H9 (cell line): Measurements from ENCODE around the gene MSL3. TPM values are rescaled to one million over a fixed set of nuclear protein-coding genes. Genes with fewer than 3 reads are reported as not detected.

ENCODE experiments used
- DNase-seq: peaks from one replicate; pipeline ENCODE4 v3.0.0-alpha.2; 2017
- H2AFZ ChIP-seq: one replicate; pipeline ENCODE4 v1.6.1; 2013; ENCODE audit warnings: mild to moderate bottlenecking, low read length, control low read depth, moderate library complexity
- H2AK5ac ChIP-seq: 2 replicates; pipeline ENCODE4 v1.6.1; 2013; ENCODE audit warnings: low read length, control low read depth, mixed read lengths; ENCODE audit not compliant: insufficient read length
- H2BK120ac ChIP-seq: one replicate; pipeline ENCODE4 v1.6.1; 2013; ENCODE audit warnings: low read depth, mild to moderate bottlenecking, low read length, control low read depth, inconsistent platforms; ENCODE audit not compliant: poor library complexity, severe bottlenecking
- H2BK12ac ChIP-seq: 2 replicates; pipeline ENCODE4 v1.6.1; 2013; ENCODE audit warnings: low read length, control low read depth, mixed read lengths, low read depth; ENCODE audit not compliant: insufficient read length
- H2BK15ac ChIP-seq: 2 replicates; pipeline ENCODE4 v1.6.1; 2013; ENCODE audit warnings: low read depth, low read length, control low read depth
- H2BK20ac ChIP-seq: one replicate; pipeline ENCODE4 v1.6.1; 2013; ENCODE audit warnings: low read depth, mild to moderate bottlenecking, low read length, control low read depth, inconsistent platforms; ENCODE audit not compliant: poor library complexity, severe bottlenecking
- H2BK5ac ChIP-seq: 2 replicates; pipeline ENCODE4 v1.6.1; 2013; ENCODE audit warnings: low read length, control low read depth, mixed read lengths; ENCODE audit not compliant: insufficient read length
- H3K14ac ChIP-seq: 2 replicates; pipeline ENCODE4 v1.6.1; 2013; ENCODE audit warnings: low read length, control low read depth; ENCODE audit not compliant: insufficient read depth
- H3K18ac ChIP-seq: 2 replicates; pipeline ENCODE4 v1.6.1; 2013; ENCODE audit warnings: low read depth, mild to moderate bottlenecking, mixed read lengths, low read length, control low read depth; ENCODE audit not compliant: insufficient read length
- H3K23ac ChIP-seq: 2 replicates; pipeline ENCODE4 v1.6.1; 2013; ENCODE audit warnings: low read length, control low read depth, mixed read lengths, low read depth; ENCODE audit not compliant: insufficient read length
- H3K23me2 ChIP-seq: 2 replicates; pipeline ENCODE4 v1.6.1; 2013; ENCODE audit warnings: low read depth, mild to moderate bottlenecking, mixed read lengths, low read length, control low read depth; ENCODE audit not compliant: insufficient read length, poor library complexity, severe bottlenecking
- H3K27ac ChIP-seq: 2 replicates; pipeline ENCODE4 v1.5.1; 2013; ENCODE audit warnings: low read length, control low read depth, mixed read lengths, low read depth; ENCODE audit not compliant: insufficient read length
- H3K27me3 ChIP-seq: 2 replicates; pipeline ENCODE4 v1.6.1; 2013; ENCODE audit warnings: low read length, control low read depth, inconsistent platforms; ENCODE audit not compliant: insufficient read depth
- H3K4ac ChIP-seq: 2 replicates; pipeline ENCODE4 v1.6.1; 2013; ENCODE audit warnings: low read depth, mild to moderate bottlenecking, control low read depth, inconsistent platforms, low read length, moderate library complexity
- H3K4me1 ChIP-seq: 2 replicates; pipeline ENCODE4 v1.6.1; 2013; ENCODE audit warnings: low read length, control low read depth, inconsistent platforms; ENCODE audit not compliant: insufficient read depth
- H3K4me2 ChIP-seq: 2 replicates; pipeline ENCODE4 v1.6.1; 2013; ENCODE audit warnings: low read length, control low read depth, mixed read lengths; ENCODE audit not compliant: insufficient read length, insufficient read depth
- H3K56ac ChIP-seq: 2 replicates; pipeline ENCODE4 v1.6.1; 2013; ENCODE audit warnings: low read depth, mild to moderate bottlenecking, mixed read lengths, low read length, control low read depth; ENCODE audit not compliant: insufficient read length
- H3K79me1 ChIP-seq: 2 replicates; pipeline ENCODE4 v1.6.1; 2013; ENCODE audit warnings: low read depth, mild to moderate bottlenecking, moderate library complexity, low read length, control low read depth, inconsistent platforms; ENCODE audit not compliant: insufficient read depth, poor library complexity, severe bottlenecking
- H3K79me2 ChIP-seq: 2 replicates; pipeline ENCODE4 v1.6.1; 2013; ENCODE audit warnings: low read length, control low read depth, inconsistent platforms; ENCODE audit not compliant: insufficient read depth
- H3K9ac ChIP-seq: 2 replicates; pipeline ENCODE4 v1.6.1; 2013; ENCODE audit warnings: low read length, control low read depth, mixed read lengths; ENCODE audit not compliant: insufficient read length; ENCODE audit errors: extremely low read depth
- H3K9me3 ChIP-seq: one replicate; pipeline ENCODE4 v1.6.1; 2013; ENCODE audit warnings: low read depth, low read length, inconsistent platforms; ENCODE audit not compliant: control insufficient read depth
- H3T11ph ChIP-seq: one replicate; pipeline ENCODE4 v1.6.1; 2013; ENCODE audit warnings: mild to moderate bottlenecking, low read length, control low read depth, inconsistent platforms
- H4K20me1 ChIP-seq: one replicate; pipeline ENCODE4 v1.6.1; 2013; ENCODE audit not compliant: control insufficient read depth, insufficient read length, insufficient read depth
- H4K5ac ChIP-seq: 2 replicates; pipeline ENCODE4 v1.6.1; 2013; ENCODE audit warnings: low read depth, mild to moderate bottlenecking, mixed read lengths, low read length, control low read depth; ENCODE audit not compliant: insufficient read length
- H4K8ac ChIP-seq: replicated peaks from 2 replicates; pipeline ENCODE4 v1.6.1; 2013; ENCODE audit warnings: low read length, control low read depth, mixed read lengths, low read depth; ENCODE audit not compliant: insufficient read length
- H4K91ac ChIP-seq: 2 replicates; pipeline ENCODE4 v1.6.1; 2013; ENCODE audit warnings: low read depth, mild to moderate bottlenecking, moderate library complexity, mixed read lengths, low read length, control low read depth; ENCODE audit not compliant: insufficient read length
- H3K27ac Mint-ChIP-seq, 3 experiments: 2 replicates in 2 of 3; 3 replicates in 1 of 3; pipeline ENCODE4 v1.8.0; 2020 to 2021; ENCODE audit warnings: mixed read lengths in 3 of 3, mild to moderate bottlenecking in 1 of 3, moderate library complexity in 1 of 3
- H3K27me3 Mint-ChIP-seq: 2 replicates; pipeline ENCODE4 v1.8.0; 2021; ENCODE audit warnings: low read depth, mild to moderate bottlenecking, moderate library complexity, mixed read lengths
- H3K36me3 Mint-ChIP-seq, 3 experiments: 2 replicates in 2 of 3; 3 replicates in 1 of 3; pipeline ENCODE4 v1.8.0; 2020 to 2021; ENCODE audit warnings: low read depth in 3 of 3, mixed read lengths in 3 of 3; ENCODE audit not compliant: insufficient read depth in 1 of 3
- H3K4me1 Mint-ChIP-seq, 2 experiments: 2 replicates each; pipeline ENCODE4 v1.8.0; 2020; ENCODE audit warnings: mixed read lengths in 2 of 2
- H3K4me3 Mint-ChIP-seq, 2 experiments: 2 replicates in 1 of 2; 3 replicates in 1 of 2; pipeline ENCODE4 v1.8.0; 2020 to 2021; ENCODE audit warnings: mild to moderate bottlenecking in 2 of 2, mixed read lengths in 2 of 2, moderate library complexity in 1 of 2
- H3K9me3 Mint-ChIP-seq, 2 experiments: 2 replicates in 1 of 2; 3 replicates in 1 of 2; pipeline ENCODE4 v1.8.0; 2020; ENCODE audit warnings: mild to moderate bottlenecking in 2 of 2, mixed read lengths in 2 of 2, moderate library complexity in 1 of 2
- WGBS: extraction: QIAGEN DNeasy Blood & Tissue Kit; methylation state at CpG from one replicate; pipeline ENCODE4 v1.1.7; 2013; ENCODE audit warnings: missing lambda C conversion rate, low lambda C conversion rate, mixed read lengths; ENCODE audit not compliant: insufficient read length; ENCODE audit errors: extremely low coverage; 5-methylcytosine and 5-hydroxymethylcytosine counted together
- total RNA-seq: library from RNA; stranded (reverse); gene quantifications from 2 replicates; pipeline ENCODE4 v1.2.1, GENCODE V29; 2021
- TF ChIP-seq, protein P1 (sequence below): fragments of 200-600 bp; sonication (generic); conservative IDR thresholded peaks from 3 replicates; pipeline ENCODE4 v1.8.0; 2021; ENCODE audit warnings: antibody characterized with exemption, mild to moderate bottlenecking

The MSL3 gene
- total RNA-seq, 1 experiment from 2014 or later = 13.0 TPM

DNA sequence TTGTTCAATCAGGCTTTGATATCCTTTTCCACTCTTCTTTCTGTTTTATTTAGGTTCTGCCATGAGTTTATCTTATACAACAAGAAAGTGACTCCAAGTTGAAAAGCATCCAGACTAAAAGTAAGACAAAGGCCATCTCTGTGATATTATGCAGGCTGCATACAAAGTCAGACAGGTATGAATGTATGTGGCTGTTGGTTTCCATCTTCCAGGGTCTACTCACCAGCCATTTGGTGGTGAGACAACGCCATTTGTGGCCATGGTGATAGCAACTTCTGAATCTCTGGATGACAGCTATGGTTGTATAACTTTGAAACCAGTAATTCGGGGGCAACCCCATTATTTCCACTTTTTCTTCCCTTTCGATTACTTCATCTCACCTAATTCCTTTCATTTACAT is 17.2 kb upstream of the MSL3 start:
- Histone ChIP-seq H3K23me2 (no peaks in the 10 kb centered on the region), H4K91ac (no peak overlapping the region), H3K9me3 (no peaks in the 10 kb centered on the region), H4K8ac (no peak overlapping the region), H3K79me2 (no peaks in the 10 kb centered on the region), H3K4me1 (no peaks in the 10 kb centered on the region), H2BK12ac (no peak overlapping the region), H3K4ac (no peak overlapping the region), H2BK20ac (no peak overlapping the region), H3K9ac (no peak overlapping the region), H3K27me3 (no peaks in the 10 kb centered on the region), H3K79me1 (no peaks in the 10 kb centered on the region), H3K14ac (no peak overlapping the region), H3K23ac (no peak overlapping the region), H4K20me1 (no peaks in the 10 kb centered on the region), H3K18ac (no peak overlapping the region), H4K5ac (no peak overlapping the region), H2BK5ac (no peak overlapping the region), H2BK15ac (no peak overlapping the region), H3K4me2 (no peak overlapping the region), H2AK5ac (no peak overlapping the region), H3K27ac (no peak overlapping the region), H2AFZ (no peak overlapping the region), H3T11ph (no peak overlapping the region), H2BK120ac (no peak overlapping the region), H3K56ac (no peak overlapping the region)
- Mint-ChIP-seq H3K4me3 (no peak overlapping the region), H3K4me1 (no peaks in the 10 kb centered on the region), H3K36me3 (no peaks in the 10 kb centered on the region; a peak in 1 of 7 replicates), H3K9me3 (peaks cover 54 to 61% of the 10 kb centered on the region in 2 experiments), H3K27ac (no peak overlapping the region), H3K27me3 (peaks cover 12% of the 10 kb centered on the region)
- 100% methylated on average over 1 of the region's 3 CpGs for WGBS
- DNase-seq = no peak
- TF ChIP-seq, protein P1, sequence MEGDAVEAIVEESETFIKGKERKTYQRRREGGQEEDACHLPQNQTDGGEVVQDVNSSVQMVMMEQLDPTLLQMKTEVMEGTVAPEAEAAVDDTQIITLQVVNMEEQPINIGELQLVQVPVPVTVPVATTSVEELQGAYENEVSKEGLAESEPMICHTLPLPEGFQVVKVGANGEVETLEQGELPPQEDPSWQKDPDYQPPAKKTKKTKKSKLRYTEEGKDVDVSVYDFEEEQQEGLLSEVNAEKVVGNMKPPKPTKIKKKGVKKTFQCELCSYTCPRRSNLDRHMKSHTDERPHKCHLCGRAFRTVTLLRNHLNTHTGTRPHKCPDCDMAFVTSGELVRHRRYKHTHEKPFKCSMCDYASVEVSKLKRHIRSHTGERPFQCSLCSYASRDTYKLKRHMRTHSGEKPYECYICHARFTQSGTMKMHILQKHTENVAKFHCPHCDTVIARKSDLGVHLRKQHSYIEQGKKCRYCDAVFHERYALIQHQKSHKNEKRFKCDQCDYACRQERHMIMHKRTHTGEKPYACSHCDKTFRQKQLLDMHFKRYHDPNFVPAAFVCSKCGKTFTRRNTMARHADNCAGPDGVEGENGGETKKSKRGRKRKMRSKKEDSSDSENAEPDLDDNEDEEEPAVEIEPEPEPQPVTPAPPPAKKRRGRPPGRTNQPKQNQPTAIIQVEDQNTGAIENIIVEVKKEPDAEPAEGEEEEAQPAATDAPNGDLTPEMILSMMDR = no peak
